ENCODE data around the gene SVBP.

- TF ChIP-seq POLR2A (IDR thresholded peaks at IDR 0.05) (no peak), EP300 (IDR thresholded peaks at IDR 0.05) (no peak), CTCF (IDR thresholded peaks at IDR 0.05) (no peak)
Observed at GRCh38 chr1:42776502-42776901, 40.7 kb downstream of the SVBP start.
